Vagina (tissue), 2 donors: Measurements from ENCODE around the gene SYT13. TPM values are rescaled to one million over a fixed set of nuclear protein-coding genes. Genes with fewer than 3 reads are reported as not detected.

Experiments
- DNase-seq, 2 donors: peaks; one replicate each; pipeline ENCODE4 v3.0.0-alpha.2; 2017; ENCODE audit errors: extremely low spot score in 2 of 2
- H3K27ac ChIP-seq: fragments of 200-600 bp; sonication (generic); one replicate; pipeline ENCODE4 v1.5.1; 2019
- H3K27me3 ChIP-seq: fragments of 200-600 bp; sonication (generic); one replicate; pipeline ENCODE4 v1.5.1; 2019
- H3K36me3 ChIP-seq, 2 donors: fragments of 200-600 bp; sonication (generic); one replicate each; pipeline ENCODE4 v1.5.1; 2017 to 2019
- H3K4me1 ChIP-seq: fragments of 200-600 bp; sonication (generic); one replicate; pipeline ENCODE4 v1.5.1; 2019
- H3K4me3 ChIP-seq, 2 donors: fragments of 200-600 bp; sonication (generic); 1 replicate in 1 of 2; 2 replicates in 1 of 2; pipeline ENCODE4 v1.5.1; 2016 to 2019
- H3K9me3 ChIP-seq: fragments of 200-600 bp; sonication (generic); one replicate; pipeline ENCODE4 v1.5.1; 2019
- CTCF ChIP-seq, 3 experiments: fragments of 450-650 bp in 2 of 3; fragments of 200-600 bp in 1 of 3; sonication (generic) in 1 of 3; IDR thresholded peaks; one replicate each; pipeline ENCODE4 v1.5.1; 2017 to 2019; ENCODE audit warnings: antibody characterized with exemption in 3 of 3, mild to moderate bottlenecking in 2 of 3, moderate library complexity in 2 of 3
- POLR2A ChIP-seq, 2 donors: fragments of 450-650 bp; IDR thresholded peaks; one replicate each; pipeline ENCODE4 v1.6.1; 2017; ENCODE audit warnings: antibody characterized with exemption in 2 of 2, mild to moderate bottlenecking in 2 of 2, moderate library complexity in 2 of 2
- POLR2AphosphoS5 ChIP-seq, 2 donors: sonication (generic); formaldehyde crosslinking; IDR thresholded peaks; one replicate each; pipeline ENCODE4 v1.9.0; 2017; ENCODE audit warnings: antibody characterized with exemption in 2 of 2, mild to moderate bottlenecking in 2 of 2, low read depth in 1 of 2; ENCODE audit not compliant: insufficient read depth in 1 of 2
- intact Hi-C: fragments of 100-400 bp; cut with DNase I; formaldehyde crosslinking; loops from one replicate; pipeline ENCODE4 v1.15.1; 2023
- total RNA-seq: library from RNA; depleted of rRNA; stranded (reverse); fragments of >200 nt; gene quantifications from one replicate; pipeline ENCODE4 v1.2.3, GENCODE V29; 2016

Gene SYT13
- total RNA-seq, 1 donor from 2014 or later: 1.2 TPM

GRCh38 chr11:45273509-45273908, 12.6 kb downstream of the SYT13 start:
- no peak overlapping the region for H3K27ac ChIP-seq
- DNase-seq: no peak
- H3K36me3 ChIP-seq: no peaks in the 10 kb centered on the region
- TF ChIP-seq POLR2A (IDR thresholded peaks at IDR 0.05): no peak
- no peak for TF ChIP-seq POLR2AphosphoS5 (IDR thresholded peaks at IDR 0.05; ENCODE audit: insufficient read depth in 1 of 2, low read depth in 1 of 2)
- no peak for TF ChIP-seq CTCF (IDR thresholded peaks at IDR 0.05)
- no peaks in the 10 kb centered on the region for H3K27me3 ChIP-seq
- H3K4me1 ChIP-seq: no peaks in the 10 kb centered on the region
- intact Hi-C loops: no loop called here
- no peak overlapping the region for H3K4me3 ChIP-seq
- H3K9me3 ChIP-seq: no peaks in the 10 kb centered on the region

GRCh38 chr11:45272701-45273100, 13.4 kb downstream of the SYT13 start:
- Histone ChIP-seq H3K9me3 (no peaks in the 10 kb centered on the region), H3K4me3 (no peak overlapping the region), H3K27ac (no peak overlapping the region), H3K36me3 (no peaks in the 10 kb centered on the region), H3K27me3 (no peaks in the 10 kb centered on the region), H3K4me1 (no peaks in the 10 kb centered on the region)
- no peak for TF ChIP-seq POLR2A (IDR thresholded peaks at IDR 0.05)
- DNase-seq: no peak
- intact Hi-C loops: no loop called here

GRCh38 chr11:45270946-45271716, 15.0 kb downstream of the SYT13 start:
- Histone ChIP-seq H3K27ac (no peak overlapping the region), H3K36me3 (no peaks in the 10 kb centered on the region), H3K9me3 (no peaks in the 10 kb centered on the region), H3K4me1 (no peaks in the 10 kb centered on the region), H3K4me3 (no peak overlapping the region), H3K27me3 (no peaks in the 10 kb centered on the region)
- intact Hi-C loops: no loop called here
- TF ChIP-seq POLR2AphosphoS5 (IDR thresholded peaks at IDR 0.05; ENCODE audit: insufficient read depth in 1 of 2, low read depth in 1 of 2) (no peak), POLR2A (IDR thresholded peaks at IDR 0.05) (no peak), CTCF (IDR thresholded peaks at IDR 0.05) (no peak)
- no peak for DNase-seq

GRCh38 chr11:45269678-45270077, 16.5 kb downstream of the SYT13 start:
- Histone ChIP-seq H3K36me3 (no peaks in the 10 kb centered on the region), H3K27me3 (no peaks in the 10 kb centered on the region), H3K4me3 (no peak overlapping the region), H3K9me3 (no peaks in the 10 kb centered on the region), H3K27ac (no peak overlapping the region), H3K4me1 (peaks cover 4% of the 10 kb centered on the region)
- DNase-seq: no peak
- intact Hi-C loops: no loop called here
- TF ChIP-seq POLR2A (IDR thresholded peaks at IDR 0.05) (no peak), POLR2AphosphoS5 (IDR thresholded peaks at IDR 0.05; ENCODE audit: insufficient read depth in 1 of 2, low read depth in 1 of 2) (no peak), CTCF (IDR thresholded peaks at IDR 0.05) (no peak)

- Histone ChIP-seq H3K4me3 (no peak overlapping the region), H3K4me1 (peaks cover 4% of the 10 kb centered on the region), H3K27ac (no peak overlapping the region), H3K27me3 (no peaks in the 10 kb centered on the region), H3K36me3 (no peaks in the 10 kb centered on the region), H3K9me3 (no peaks in the 10 kb centered on the region)
- DNase-seq: no peak
- intact Hi-C loops: no loop called here
- TF ChIP-seq POLR2A (IDR thresholded peaks at IDR 0.05) (no peak), CTCF (IDR thresholded peaks at IDR 0.05) (no peak), POLR2AphosphoS5 (IDR thresholded peaks at IDR 0.05; ENCODE audit: insufficient read depth in 1 of 2, low read depth in 1 of 2) (no peak)
These were observed 18.4 kb downstream of the SYT13 start for GRCh38 chr11:45267652-45268299.
